ENCODE results near the gene RASGRF1.

The RASGRF1 gene

DNA sequence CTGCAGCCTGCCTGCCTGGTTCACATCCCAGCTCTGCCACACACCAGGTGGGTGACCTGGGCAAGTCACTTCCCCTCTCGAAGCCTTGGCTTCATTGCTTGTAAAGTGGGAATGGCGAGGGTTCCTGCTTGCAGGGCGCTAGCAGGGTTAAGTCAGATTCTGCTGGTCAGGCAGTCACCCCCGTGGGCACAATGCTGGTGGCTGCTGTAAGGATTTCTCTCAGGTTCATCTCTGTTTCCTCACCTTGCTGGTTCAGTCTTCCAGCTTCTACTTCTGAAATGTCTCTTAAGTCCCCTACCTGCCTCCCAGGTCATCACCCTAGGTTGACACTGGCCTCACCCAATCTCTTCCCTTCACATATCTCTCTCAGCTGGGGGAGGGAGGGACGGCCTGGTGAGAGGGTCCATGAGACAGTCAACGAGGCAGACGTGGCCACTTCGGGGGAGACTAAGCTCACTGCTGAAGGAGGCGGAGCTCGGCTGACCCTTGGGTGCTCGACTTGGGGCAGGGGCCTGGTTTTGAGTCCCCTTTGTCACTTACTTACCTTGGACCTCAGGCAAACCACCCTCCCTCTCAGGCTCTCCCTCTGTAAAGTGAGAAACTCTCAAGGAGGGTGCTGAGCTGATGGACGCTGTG is 157.3 kb downstream of the RASGRF1 start:
- H3K9me3 ChIP-seq (ENCODE audit: insufficient read depth, low read depth, low read length) = no peaks in the 10 kb centered on the region
- H2AFZ ChIP-seq (ENCODE audit: low read length) = no peak overlapping the region

GRCh38 chr15:78932258-78932808 is 158.2 kb downstream of the RASGRF1 start:
- Histone ChIP-seq H3K4me2 (ENCODE audit: low read depth, low read length, poor library complexity, severe bottlenecking) (no peak overlapping the region), H3K27me3 (ENCODE audit: insufficient read depth, low read length, poor library complexity, severe bottlenecking) (no peaks in the 10 kb centered on the region), H3K4me1 (ENCODE audit: insufficient read depth, low read length, poor library complexity, severe bottlenecking) (peaks cover 20% of the 10 kb centered on the region), H4K20me1 (ENCODE audit: insufficient read depth, low read length, poor library complexity, severe bottlenecking) (no peaks in the 10 kb centered on the region), H3K9ac (ENCODE audit: low read depth, low read length, poor library complexity, severe bottlenecking) (no peak overlapping the region), H2AFZ (ENCODE audit: low read length) (no peak overlapping the region), H3K9me3 (ENCODE audit: insufficient read depth, low read depth, low read length) (no peaks in the 10 kb centered on the region), H3F3A (ENCODE audit: low read depth) (no peaks in the 10 kb centered on the region), H3K4me3 (ENCODE audit: low read length, poor library complexity, severe bottlenecking) (no peak overlapping the region), H3K36me3 (ENCODE audit: insufficient read depth, low read length) (peaks cover 6% of the 10 kb centered on the region; the same call in 1 of the 2 replicates), H3K79me2 (ENCODE audit: insufficient read depth, low read length) (no peaks in the 10 kb centered on the region; the same call in 1 of the 2 replicates), H3K9me2 (replicated peaks; ENCODE audit: low read depth, low read length) (no peaks in the 10 kb centered on the region)
- TF ChIP-seq CTCF (conservative IDR thresholded peaks at IDR 0.05; ENCODE audit: low read length) = no peak
- TF ChIP-seq EZH2phosphoT487 (IDR thresholded peaks at IDR 0.05; ENCODE audit: borderline replicate concordance) = no peak

More for the DNA sequence above, 157.3 kb downstream of the RASGRF1 start:
- Histone ChIP-seq H3K4me2 (ENCODE audit: low read depth, low read length, poor library complexity, severe bottlenecking) (no peak overlapping the region), H3K9ac (ENCODE audit: low read depth, low read length, poor library complexity, severe bottlenecking) (no peak overlapping the region), H3K79me2 (ENCODE audit: insufficient read depth, low read length) (no peaks in the 10 kb centered on the region; the same call in 1 of the 2 replicates), H3K27me3 (ENCODE audit: insufficient read depth, low read length, poor library complexity, severe bottlenecking) (no peaks in the 10 kb centered on the region), H3F3A (ENCODE audit: low read depth) (no peaks in the 10 kb centered on the region), H3K36me3 (ENCODE audit: insufficient read depth, low read length) (no peaks in the 10 kb centered on the region), H4K20me1 (ENCODE audit: insufficient read depth, low read length, poor library complexity, severe bottlenecking) (no peaks in the 10 kb centered on the region), H3K9me2 (replicated peaks; ENCODE audit: low read depth, low read length) (no peaks in the 10 kb centered on the region), H3K4me3 (ENCODE audit: low read length, poor library complexity, severe bottlenecking) (no peak overlapping the region), H3K4me1 (ENCODE audit: insufficient read depth, low read length, poor library complexity, severe bottlenecking) (peaks cover 26% of the 10 kb centered on the region)
- TF ChIP-seq EZH2phosphoT487 (IDR thresholded peaks at IDR 0.05; ENCODE audit: borderline replicate concordance) (no peak), CTCF (conservative IDR thresholded peaks at IDR 0.05; ENCODE audit: low read length) (no peak)

GRCh38 chr15:78931439-78932257 is 158.9 kb downstream of the RASGRF1 start:
- H3K9ac ChIP-seq (ENCODE audit: low read depth, low read length, poor library complexity, severe bottlenecking) = no peak overlapping the region

More at GRCh38 chr15:78931439-78932257, 158.9 kb downstream of the RASGRF1 start:
- H3K27me3 ChIP-seq (ENCODE audit: insufficient read depth, low read length, poor library complexity, severe bottlenecking) = no peaks in the 10 kb centered on the region
- H3K4me2 ChIP-seq (ENCODE audit: low read depth, low read length, poor library complexity, severe bottlenecking) = no peak overlapping the region
- H3K4me1 ChIP-seq (ENCODE audit: insufficient read depth, low read length, poor library complexity, severe bottlenecking) = peaks cover 14% of the 10 kb centered on the region
- no peaks in the 10 kb centered on the region for H3K9me3 ChIP-seq (ENCODE audit: insufficient read depth, low read depth, low read length)
- TF ChIP-seq EZH2phosphoT487 (IDR thresholded peaks at IDR 0.05; ENCODE audit: borderline replicate concordance) (no peak), CTCF (conservative IDR thresholded peaks at IDR 0.05; ENCODE audit: low read length) (no peak)
- no peak overlapping the region for H3K4me3 ChIP-seq (ENCODE audit: low read length, poor library complexity, severe bottlenecking)
- no peaks in the 10 kb centered on the region for H3F3A ChIP-seq (ENCODE audit: low read depth)
- H3K79me2 ChIP-seq (ENCODE audit: insufficient read depth, low read length) = no peaks in the 10 kb centered on the region; the same call in 1 of the 2 replicates
- H2AFZ ChIP-seq (ENCODE audit: low read length) = no peak overlapping the region
- H4K20me1 ChIP-seq (ENCODE audit: insufficient read depth, low read length, poor library complexity, severe bottlenecking) = no peaks in the 10 kb centered on the region
- peaks cover 13% of the 10 kb centered on the region; the same call in 1 of the 2 replicates for H3K36me3 ChIP-seq (ENCODE audit: insufficient read depth, low read length)
- H3K9me2 ChIP-seq (replicated peaks; ENCODE audit: low read depth, low read length) = no peaks in the 10 kb centered on the region
